Activated naive CD8-positive, alpha-beta T cell treated with anti-CD3 and anti-CD28 coated beads, Interleukin-2, amount 50 U/mL, for 16 hours (primary cell): Measurements from ENCODE around the gene C1QTNF6.

Experiments
- DNase-seq: peaks from one replicate; pipeline ENCODE4 v3.0.0-alpha.2; 2020; ENCODE audit warnings: low read depth, low spot score

Gene C1QTNF6

GRCh38 chr22:37141971-37142370, 46.1 kb downstream of the C1QTNF6 start:
- DNase-seq = no peak

GRCh38 chr22:37141476-37141875, 46.6 kb downstream of the C1QTNF6 start:
- no peak for DNase-seq

- no peak for DNase-seq
Observed at GRCh38 chr22:37140686-37141323, 47.2 kb downstream of the C1QTNF6 start.

GRCh38 chr22:37139762-37140161, 48.3 kb downstream of the C1QTNF6 start:
- DNase-seq = no peak

- DNase-seq = no peak
Observed at GRCh38 chr22:37138849-37139561, 49.0 kb downstream of the C1QTNF6 start.

- DNase-seq = no peak
Observed at GRCh38 chr22:37137903-37138665, 50.0 kb downstream of the C1QTNF6 start.

- DNase-seq = no peak
Observed at GRCh38 chr22:37137131-37137530, 50.9 kb downstream of the C1QTNF6 start.

GRCh38 chr22:37135023-37135422, 53.0 kb downstream of the C1QTNF6 start:
- no peak for DNase-seq

GRCh38 chr22:37133304-37134018, 54.6 kb downstream of the C1QTNF6 start:
- DNase-seq = no peak

GRCh38 chr22:37132773-37133172, 55.3 kb downstream of the C1QTNF6 start:
- DNase-seq = no peak
